Mucosa of descending colon (tissue), 3 donors: ENCODE measurements around the gene RPGR. TPM values are rescaled to one million over a fixed set of nuclear protein-coding genes. Genes with fewer than 3 reads are reported as not detected.

Experiments
- ATAC-seq: fragments of 200-7000 bp; cut with Tn5 transposase; one replicate; pipeline ENCODE4 v1.9.1; 2020; ENCODE audit warnings: mild to moderate bottlenecking, moderate library complexity
- DNase-seq, 3 donors: peaks; one replicate each; pipeline ENCODE4 v3.0.0-alpha.2; 2020
- H3K36me3 ChIP-seq: fragments of 200-600 bp; one replicate; pipeline ENCODE4 v1.8.0; 2021; ENCODE audit warnings: low read depth, mild to moderate bottlenecking
- H3K4me1 ChIP-seq: fragments of 200-600 bp; one replicate; pipeline ENCODE4 v1.8.0; 2021; ENCODE audit warnings: low read depth, mild to moderate bottlenecking
- H3K4me3 ChIP-seq: fragments of 200-600 bp; one replicate; pipeline ENCODE4 v1.8.0; 2021; ENCODE audit warnings: mild to moderate bottlenecking
- H3K9me3 ChIP-seq: fragments of 200-600 bp; one replicate; pipeline ENCODE4 v1.8.0; 2021; ENCODE audit warnings: mild to moderate bottlenecking
- intact Hi-C, 2 donors: fragments of 100-400 bp; cut with DNase I in 1 of 2; cut with micrococcal nuclease in 1 of 2; formaldehyde crosslinking; loops; one replicate each; pipeline versions ENCODE4 v1.11.0 to v1.11.1; 2022; cut with DNase I, micrococcal nuclease
- total RNA-seq, 3 donors: library from RNA; stranded (reverse); fragmentation: NEBNext Ultra II Directional in 2 of 3; extraction: Animal tissue kit (Norgen Biotek cat#: 25700) in 2 of 3; gene quantifications; one replicate each; pipeline versions ENCODE4 v1.2.1 to v1.2.4, GENCODE V29; 2021 to 2023
- TF ChIP-seq, protein P1 (sequence below): fragments of 200-600 bp; IDR thresholded peaks from one replicate; pipeline ENCODE4 v1.8.0; 2022; ENCODE audit warnings: antibody characterized with exemption, mild to moderate bottlenecking
- donor health status: DM: no; HTN: no; CAD: no; lungs with moderate emphysema.
- donor health status: DM: no; HTN: no; CAD: no.
- donor health status: DM: no; HTN: yes; CAD: no.

The RPGR gene
- total RNA-seq, 3 donors from 2014 or later = 13.1 to 13.6 (median 13.5) TPM

GRCh38 chrX:38311743-38312142 is 15.6 kb downstream of the RPGR start:
- ATAC-seq = no peak
- no peak for DNase-seq
- H3K9me3 ChIP-seq = no peaks in the 10 kb centered on the region

DNA sequence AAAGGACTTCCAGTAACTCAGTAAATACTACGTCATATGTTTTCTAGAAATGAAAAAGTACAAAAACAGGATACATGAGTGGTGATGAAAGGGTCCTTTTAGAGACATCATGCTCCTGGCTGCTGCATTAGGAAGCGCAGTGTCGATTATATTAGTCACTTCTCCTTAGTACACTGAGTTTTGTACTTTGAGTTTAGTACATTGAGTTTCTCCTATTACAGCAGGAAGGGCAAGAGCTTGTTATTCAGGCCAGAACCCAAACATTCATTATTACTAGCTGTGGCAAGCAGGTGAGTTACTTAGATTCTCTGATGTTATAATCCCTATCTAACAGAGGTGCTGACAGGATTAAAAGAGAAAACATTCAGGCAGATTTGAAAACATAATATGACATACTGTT is 21.3 kb downstream of the RPGR start:
- TF ChIP-seq, protein P1, sequence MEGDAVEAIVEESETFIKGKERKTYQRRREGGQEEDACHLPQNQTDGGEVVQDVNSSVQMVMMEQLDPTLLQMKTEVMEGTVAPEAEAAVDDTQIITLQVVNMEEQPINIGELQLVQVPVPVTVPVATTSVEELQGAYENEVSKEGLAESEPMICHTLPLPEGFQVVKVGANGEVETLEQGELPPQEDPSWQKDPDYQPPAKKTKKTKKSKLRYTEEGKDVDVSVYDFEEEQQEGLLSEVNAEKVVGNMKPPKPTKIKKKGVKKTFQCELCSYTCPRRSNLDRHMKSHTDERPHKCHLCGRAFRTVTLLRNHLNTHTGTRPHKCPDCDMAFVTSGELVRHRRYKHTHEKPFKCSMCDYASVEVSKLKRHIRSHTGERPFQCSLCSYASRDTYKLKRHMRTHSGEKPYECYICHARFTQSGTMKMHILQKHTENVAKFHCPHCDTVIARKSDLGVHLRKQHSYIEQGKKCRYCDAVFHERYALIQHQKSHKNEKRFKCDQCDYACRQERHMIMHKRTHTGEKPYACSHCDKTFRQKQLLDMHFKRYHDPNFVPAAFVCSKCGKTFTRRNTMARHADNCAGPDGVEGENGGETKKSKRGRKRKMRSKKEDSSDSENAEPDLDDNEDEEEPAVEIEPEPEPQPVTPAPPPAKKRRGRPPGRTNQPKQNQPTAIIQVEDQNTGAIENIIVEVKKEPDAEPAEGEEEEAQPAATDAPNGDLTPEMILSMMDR = no peak
- DNase-seq (no peak), ATAC-seq (no peak)
- no peak overlapping the region for H3K4me3 ChIP-seq
- intact Hi-C loops = no loop called here
- no peaks in the 10 kb centered on the region for H3K36me3 ChIP-seq
- no peaks in the 10 kb centered on the region for H3K4me1 ChIP-seq
- no peaks in the 10 kb centered on the region for H3K9me3 ChIP-seq

More at GRCh38 chrX:38311743-38312142, 15.6 kb downstream of the RPGR start:
- Histone ChIP-seq H3K4me1 (no peaks in the 10 kb centered on the region), H3K36me3 (no peaks in the 10 kb centered on the region), H3K4me3 (no peak overlapping the region)
- TF ChIP-seq, protein P1 = no peak
- intact Hi-C loops = no loop called here

- Histone ChIP-seq H3K9me3 (no peaks in the 10 kb centered on the region), H3K4me3 (no peak overlapping the region), H3K4me1 (no peaks in the 10 kb centered on the region), H3K36me3 (no peaks in the 10 kb centered on the region)
- ATAC-seq (no peak), DNase-seq (no peak)
- TF ChIP-seq, protein P1 = no peak
- intact Hi-C loops = no loop called here
These were observed 23.3 kb downstream of the RPGR start for GRCh38 chrX:38304010-38304409.

DNA sequence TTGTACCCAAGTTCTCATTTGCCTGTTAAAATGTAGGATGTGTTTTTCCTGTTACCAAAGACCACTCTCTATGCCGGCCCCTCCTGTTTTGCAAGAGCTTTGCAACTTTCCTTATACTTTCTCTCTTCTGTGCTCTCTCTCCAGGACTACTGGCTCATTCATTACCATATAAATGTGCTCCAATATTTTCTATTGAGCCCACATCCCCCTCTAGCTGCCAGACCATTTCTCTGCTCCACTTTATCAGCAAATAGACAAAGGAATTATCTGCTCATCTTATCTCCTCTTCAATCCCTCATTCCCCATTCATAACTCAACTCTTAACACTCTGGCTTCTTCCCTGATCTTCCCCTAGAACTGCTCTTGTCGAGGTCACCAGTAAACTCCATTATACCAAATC is 33.6 kb downstream of the RPGR start:
- H3K4me1 ChIP-seq = no peaks in the 10 kb centered on the region
- no peaks in the 10 kb centered on the region for H3K9me3 ChIP-seq
- intact Hi-C loops = no loop called here
- no peak overlapping the region for H3K4me3 ChIP-seq
- DNase-seq (no peak), ATAC-seq (no peak)
- TF ChIP-seq, protein P1 = no peak
- no peaks in the 10 kb centered on the region for H3K36me3 ChIP-seq

- Histone ChIP-seq H3K4me1 (no peaks in the 10 kb centered on the region), H3K36me3 (no peaks in the 10 kb centered on the region), H3K9me3 (no peaks in the 10 kb centered on the region), H3K4me3 (no peak overlapping the region)
- ATAC-seq = no peak
- TF ChIP-seq, protein P1 = no peak
- intact Hi-C loops = no loop called here
- DNase-seq = no peak
These were observed 39.6 kb downstream of the RPGR start for GRCh38 chrX:38287674-38288073.

- Histone ChIP-seq H3K4me1 (no peaks in the 10 kb centered on the region), H3K9me3 (no peaks in the 10 kb centered on the region), H3K4me3 (no peak overlapping the region), H3K36me3 (no peaks in the 10 kb centered on the region)
- TF ChIP-seq, protein P1 = no peak
- ATAC-seq = no peak
- intact Hi-C loops = no loop called here
- DNase-seq = no peak
These were observed 41.7 kb downstream of the RPGR start for GRCh38 chrX:38285649-38286048.
